ACC112 (cell line): ENCODE results near the gene AMZ1.
"Not testable (repeated sequence)": the region's sequence is repeated elsewhere in the genome, so short reads cannot be mapped to it uniquely, and the experiment has no call there.

ENCODE experiments used
- H2AFZ ChIP-seq: fragments of 200-600 bp; sonication (generic); one replicate; pipeline ENCODE4 v1.6.0; 2017; ENCODE audit warnings: antibody characterized with exemption, low read length; ENCODE audit not compliant: unreplicated experiment
- H3K27ac ChIP-seq: fragments of 200-600 bp; sonication (generic); 2 replicates; pipeline ENCODE4 v1.5.1; 2014; ENCODE audit warnings: low read depth, mild to moderate bottlenecking, antibody characterized with exemption, low read length, moderate library complexity
- H3K27me3 ChIP-seq: fragments of 200-600 bp; sonication (generic); 2 replicates; pipeline ENCODE4 v1.6.1; 2014; ENCODE audit warnings: mild to moderate bottlenecking, antibody characterized with exemption, low read length, moderate library complexity, mixed read lengths; ENCODE audit not compliant: insufficient read depth
- H3K36me3 ChIP-seq: fragments of 200-600 bp; sonication (generic); 2 replicates; pipeline ENCODE4 v1.6.1; 2016; ENCODE audit warnings: mild to moderate bottlenecking, antibody characterized with exemption, low read length, moderate library complexity, mixed read lengths; ENCODE audit not compliant: insufficient read depth
- H3K4me1 ChIP-seq: fragments of 200-600 bp; sonication (generic); one replicate; pipeline ENCODE4 v1.6.1; 2016; ENCODE audit warnings: low read length, mixed read lengths; ENCODE audit not compliant: insufficient read depth, unreplicated experiment, control insufficient read depth
- H3K4me3 ChIP-seq: fragments of 200-600 bp; sonication (generic); 2 replicates; pipeline ENCODE4 v1.5.1; 2014; ENCODE audit warnings: mild to moderate bottlenecking, low read depth, low read length
- H3K79me2 ChIP-seq: fragments of 200-600 bp; sonication (generic); one replicate; pipeline ENCODE4 v1.6.0; 2016; ENCODE audit warnings: low read length; ENCODE audit not compliant: control insufficient read depth, unreplicated experiment, insufficient read depth

AMZ1 gene

DNA sequence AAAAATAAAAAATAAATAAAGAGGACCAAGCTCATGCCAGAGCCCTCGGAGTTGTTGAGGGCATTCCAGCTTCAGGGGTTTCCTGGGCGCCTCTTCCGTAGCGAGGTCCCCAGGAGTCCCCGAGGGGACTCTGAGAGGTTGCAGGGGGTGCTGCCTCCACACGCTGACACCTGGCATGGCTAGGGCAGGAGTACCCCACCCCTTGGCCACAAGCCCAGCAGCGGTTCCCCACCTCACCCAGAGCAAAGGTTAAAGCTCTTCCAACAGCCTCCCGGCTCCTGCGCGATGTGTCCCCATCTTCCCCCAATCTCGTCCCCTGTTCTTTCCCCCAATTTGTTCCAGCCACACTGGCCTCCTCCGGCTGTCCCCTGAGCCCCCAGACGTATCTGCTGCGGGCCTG lies 4.5 kb downstream of the AMZ1 start:
- H2AFZ ChIP-seq, result no peak overlapping the region
- H3K4me1 ChIP-seq, result peaks cover 4% of the 10 kb centered on the region
- H3K27me3 ChIP-seq, result peaks cover 19% of the 10 kb centered on the region
- no peaks in the 10 kb centered on the region for H3K36me3 ChIP-seq
- no peak overlapping the region for H3K27ac ChIP-seq
- no peak overlapping the region for H3K4me3 ChIP-seq
- H3K79me2 ChIP-seq, result no peaks in the 10 kb centered on the region

DNA sequence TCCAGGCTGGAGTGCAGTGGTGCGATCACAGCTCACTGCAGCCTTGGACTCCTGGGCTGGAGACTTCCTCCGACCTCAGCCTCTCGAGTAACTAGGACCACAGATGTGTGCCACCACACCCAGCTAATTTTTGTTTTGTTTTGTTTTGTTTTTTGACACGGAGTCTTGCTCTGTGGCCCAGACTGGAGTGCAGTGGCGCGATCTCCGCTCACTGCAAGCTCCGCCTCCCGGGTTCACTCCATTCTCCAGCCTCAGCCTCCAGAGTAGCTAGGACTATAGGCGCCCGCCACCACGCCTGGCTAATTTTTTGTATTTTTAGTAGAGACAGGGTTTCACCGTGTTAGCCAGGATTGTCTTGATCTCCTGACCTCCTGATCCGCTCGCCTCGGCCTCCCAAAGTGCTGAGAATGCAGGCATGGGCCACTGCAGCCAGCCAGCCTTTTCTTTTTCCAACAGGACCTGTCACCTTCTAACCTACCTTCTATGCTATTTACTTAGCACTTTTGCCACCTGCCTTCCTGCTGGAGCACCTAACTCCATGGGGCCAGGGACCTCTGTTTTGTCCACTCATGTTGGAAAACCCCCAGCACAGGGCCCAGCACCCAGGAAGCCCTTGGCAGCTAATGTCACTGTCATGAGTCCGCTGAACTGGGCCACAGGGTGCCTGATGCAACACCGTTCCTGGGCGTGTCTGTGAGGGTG lies 5.6 kb downstream of the AMZ1 start:
- H3K79me2 ChIP-seq, H3K27ac ChIP-seq, H3K36me3 ChIP-seq, H3K4me3 ChIP-seq, H2AFZ ChIP-seq, H3K4me1 ChIP-seq, H3K27me3 ChIP-seq: not testable (repeated sequence)

DNA sequence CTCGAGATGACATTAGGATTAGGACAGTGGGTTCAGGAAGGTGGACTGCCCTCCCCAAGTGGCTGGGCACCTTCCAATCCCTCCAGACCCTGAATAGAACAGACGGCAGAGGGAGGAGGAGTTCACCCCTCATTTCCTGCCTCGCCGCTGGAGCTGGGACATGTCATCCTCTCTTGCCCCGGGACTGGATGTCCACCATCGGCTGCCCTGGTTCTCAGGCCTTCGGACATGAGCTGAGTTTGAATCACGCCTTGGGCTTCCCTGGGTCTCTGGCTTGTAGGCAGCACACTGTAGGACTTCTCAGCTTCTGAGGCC lies 6.1 kb downstream of the AMZ1 start:
- H3K27me3 ChIP-seq, H3K27ac ChIP-seq, H3K36me3 ChIP-seq, H2AFZ ChIP-seq, H3K4me1 ChIP-seq, H3K79me2 ChIP-seq, H3K4me3 ChIP-seq: not testable (repeated sequence)

DNA sequence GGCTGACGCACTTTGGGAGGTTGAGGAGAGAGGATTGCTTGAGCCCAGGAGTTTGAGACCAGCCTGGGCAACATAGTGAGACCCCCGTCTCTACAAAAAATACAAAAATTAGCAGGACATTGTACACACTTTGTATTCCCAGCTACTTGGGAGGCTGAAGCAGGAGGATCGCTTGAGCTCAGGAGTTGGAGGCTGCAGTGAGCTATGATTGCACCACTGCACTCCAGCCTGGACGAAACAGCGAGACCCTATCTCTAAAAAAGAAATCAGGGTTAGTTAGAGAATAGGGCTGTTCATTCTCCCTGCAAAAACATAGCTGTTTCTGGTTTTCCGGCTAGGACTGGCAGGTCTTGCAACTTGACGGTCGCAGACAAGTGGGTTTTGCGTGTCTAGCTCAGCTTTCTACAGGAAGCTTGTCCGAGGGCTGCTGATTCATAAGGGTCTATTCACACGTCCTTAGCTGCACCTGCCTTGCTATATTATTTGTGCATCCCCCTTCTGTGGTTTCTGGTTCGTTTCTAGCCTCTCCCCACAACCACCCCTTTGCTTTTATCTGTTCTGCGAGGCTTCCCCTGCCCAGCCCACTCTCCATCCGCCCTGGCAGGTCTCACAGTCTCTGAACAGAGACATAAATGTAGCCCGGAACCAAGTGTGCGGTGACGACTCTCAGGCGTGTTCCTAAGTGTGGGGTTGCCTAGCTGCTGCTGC lies 10.7 kb downstream of the AMZ1 start:
- Histone ChIP-seq H3K79me2 (no peaks in the 10 kb centered on the region), H3K4me3 (no peak overlapping the region), H3K27ac (no peak overlapping the region), H2AFZ (no peak overlapping the region), H3K4me1 (no peaks in the 10 kb centered on the region), H3K36me3 (no peaks in the 10 kb centered on the region), H3K27me3 (no peaks in the 10 kb centered on the region)

GRCh38 chr7:2699289-2699620 lies 11.3 kb downstream of the AMZ1 start:
- no peaks in the 10 kb centered on the region for H3K79me2 ChIP-seq
- H2AFZ ChIP-seq, result no peak overlapping the region
- H3K4me1 ChIP-seq, result no peaks in the 10 kb centered on the region
- H3K4me3 ChIP-seq, result no peak overlapping the region
- H3K27ac ChIP-seq, result no peak overlapping the region
- H3K36me3 ChIP-seq, result no peaks in the 10 kb centered on the region
- H3K27me3 ChIP-seq, result no peaks in the 10 kb centered on the region

- Histone ChIP-seq H3K36me3 (no peaks in the 10 kb centered on the region), H3K79me2 (no peaks in the 10 kb centered on the region), H2AFZ (no peak overlapping the region), H3K27ac (no peak overlapping the region), H3K4me3 (no peak overlapping the region), H3K4me1 (no peaks in the 10 kb centered on the region), H3K27me3 (no peaks in the 10 kb centered on the region)
Measured at GRCh38 chr7:2700141-2700850, 12.3 kb downstream of the AMZ1 start.

- H3K4me1 ChIP-seq, result no peaks in the 10 kb centered on the region
Measured at GRCh38 chr7:2701424-2701823, 13.4 kb downstream of the AMZ1 start.

GRCh38 chr7:2701832-2702593 lies 14.0 kb downstream of the AMZ1 start:
- Histone ChIP-seq H3K4me1 (no peaks in the 10 kb centered on the region), H2AFZ (no peak overlapping the region), H3K27ac (no peak overlapping the region), H3K79me2 (no peaks in the 10 kb centered on the region), H3K27me3 (no peaks in the 10 kb centered on the region), H3K36me3 (no peaks in the 10 kb centered on the region), H3K4me3 (no peak overlapping the region)

More at GRCh38 chr7:2701424-2701823, 13.4 kb downstream of the AMZ1 start:
- Histone ChIP-seq H2AFZ (no peak overlapping the region), H3K79me2 (no peaks in the 10 kb centered on the region), H3K27me3 (no peaks in the 10 kb centered on the region), H3K27ac (no peak overlapping the region), H3K36me3 (no peaks in the 10 kb centered on the region), H3K4me3 (no peak overlapping the region)

DNA sequence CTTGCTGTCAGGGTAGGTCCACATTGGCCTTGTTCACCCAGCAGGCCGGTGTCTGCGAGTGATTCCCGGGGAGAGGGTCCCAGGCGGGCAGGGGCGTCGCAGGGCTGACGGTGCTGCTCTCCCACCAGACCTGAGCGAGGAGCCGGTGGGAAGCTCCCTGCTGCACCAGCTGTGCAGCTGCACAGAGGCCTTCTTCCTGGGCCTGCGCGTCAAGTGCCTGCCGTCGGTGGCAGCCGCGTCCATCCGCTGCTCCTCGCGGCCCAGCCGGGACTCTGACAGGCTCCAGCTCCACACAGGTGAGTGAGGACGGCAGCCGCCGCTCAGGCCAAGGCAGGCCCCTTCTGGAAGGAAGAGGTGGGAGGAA lies 14.6 kb downstream of the AMZ1 start:
- Histone ChIP-seq H3K27ac (no peak overlapping the region), H3K4me1 (no peaks in the 10 kb centered on the region), H3K27me3 (no peaks in the 10 kb centered on the region), H3K4me3 (no peak overlapping the region), H2AFZ (no peak overlapping the region), H3K36me3 (no peaks in the 10 kb centered on the region), H3K79me2 (no peaks in the 10 kb centered on the region)

- H2AFZ ChIP-seq, result no peak overlapping the region
- no peak overlapping the region for H3K4me3 ChIP-seq
- H3K27ac ChIP-seq, result no peak overlapping the region
- no peaks in the 10 kb centered on the region for H3K27me3 ChIP-seq
- H3K4me1 ChIP-seq, result peaks cover 4% of the 10 kb centered on the region
- H3K36me3 ChIP-seq, result no peaks in the 10 kb centered on the region
- H3K79me2 ChIP-seq, result no peaks in the 10 kb centered on the region
Measured at GRCh38 chr7:2705371-2706096, 17.5 kb downstream of the AMZ1 start.
